Measurements from ENCODE around the gene KRTAP10-1.
"Not testable (repeated sequence)": the region's sequence is repeated elsewhere in the genome, so short reads cannot be mapped to it uniquely, and the experiment has no call there.

Gene KRTAP10-1

GRCh38 chr21:44569861-44570517, 30.0 kb upstream of the KRTAP10-1 start:
- no peak for DNase-seq (ENCODE audit: low read depth)

GRCh38 chr21:44568667-44569556, 28.9 kb upstream of the KRTAP10-1 start:
- DNase-seq (ENCODE audit: low read depth) = no peak

- no peak for DNase-seq (ENCODE audit: low read depth)
Measured at GRCh38 chr21:44568261-44568660, 28.3 kb upstream of the KRTAP10-1 start.

GRCh38 chr21:44567481-44568171, 27.6 kb upstream of the KRTAP10-1 start:
- no peak for DNase-seq (ENCODE audit: low read depth)

- no peak for DNase-seq (ENCODE audit: low read depth)
Measured at GRCh38 chr21:44566403-44566802, 26.4 kb upstream of the KRTAP10-1 start.

- no peak for DNase-seq (ENCODE audit: low read depth)
Measured at GRCh38 chr21:44564886-44565598, 25.0 kb upstream of the KRTAP10-1 start.

GRCh38 chr21:44564099-44564498, 24.1 kb upstream of the KRTAP10-1 start:
- DNase-seq (ENCODE audit: low read depth) = no peak

- DNase-seq (ENCODE audit: low read depth) = no peak
Measured at GRCh38 chr21:44558695-44559094, 18.7 kb upstream of the KRTAP10-1 start, which contains the start of gene KRTAP10-3. TSS of gene KRTAP10-3 (minus strand) at chr21:44558795. CDS start at chr21:44558715, 80 bp downstream.

- DNase-seq (ENCODE audit: low read depth) = not testable (repeated sequence)
Measured at GRCh38 chr21:44558329-44558675, 18.3 kb upstream of the KRTAP10-1 start.

- DNase-seq (ENCODE audit: low read depth) = no peak
Measured at GRCh38 chr21:44557491-44558328, 17.7 kb upstream of the KRTAP10-1 start.

- no peak for DNase-seq (ENCODE audit: low read depth)
Measured at GRCh38 chr21:44556879-44557278, 16.9 kb upstream of the KRTAP10-1 start.

- no peak for DNase-seq (ENCODE audit: low read depth)
Measured at GRCh38 chr21:44555200-44555875, 15.3 kb upstream of the KRTAP10-1 start.

- DNase-seq (ENCODE audit: low read depth) = no peak
Measured at GRCh38 chr21:44552681-44553080, 12.7 kb upstream of the KRTAP10-1 start.

- DNase-seq (ENCODE audit: low read depth) = no peak
Measured at GRCh38 chr21:44552136-44552535, 12.1 kb upstream of the KRTAP10-1 start.

GRCh38 chr21:44551340-44551961, 11.5 kb upstream of the KRTAP10-1 start, which contains the start of gene KRTAP10-2:
TSS of gene KRTAP10-2 (minus strand) at chr21:44551505. CDS start at chr21:44551458, 47 bp downstream.
- DNase-seq (ENCODE audit: low read depth) = no peak

- DNase-seq (ENCODE audit: low read depth) = no peak
Measured at GRCh38 chr21:44550807-44551206, 10.8 kb upstream of the KRTAP10-1 start.

GRCh38 chr21:44550285-44550684, 10.3 kb upstream of the KRTAP10-1 start:
- not testable (repeated sequence) for DNase-seq (ENCODE audit: low read depth)

- DNase-seq (ENCODE audit: low read depth) = no peak
Measured at GRCh38 chr21:44549525-44550211, 9.7 kb upstream of the KRTAP10-1 start.

- DNase-seq (ENCODE audit: low read depth) = no peak
Measured at GRCh38 chr21:44548922-44549321, 8.9 kb upstream of the KRTAP10-1 start.

All from activated T-helper 9 cell treated with anti-CD3 and anti-CD28 coated beads, Interleukin-2, amount 50 U/mL, for 16 hours (primary cell).